ENCODE data around the gene USP47. TPM values are rescaled to one million over a fixed set of nuclear protein-coding genes. Genes with fewer than 3 reads are reported as not detected.

The USP47 gene
- total and polyA plus RNA-seq, 2 of the 8 experiments (the other 6 are each of a cell fraction or from before 2014, with no cell fraction given), result 4.2 to 21.3 TPM

DNA sequence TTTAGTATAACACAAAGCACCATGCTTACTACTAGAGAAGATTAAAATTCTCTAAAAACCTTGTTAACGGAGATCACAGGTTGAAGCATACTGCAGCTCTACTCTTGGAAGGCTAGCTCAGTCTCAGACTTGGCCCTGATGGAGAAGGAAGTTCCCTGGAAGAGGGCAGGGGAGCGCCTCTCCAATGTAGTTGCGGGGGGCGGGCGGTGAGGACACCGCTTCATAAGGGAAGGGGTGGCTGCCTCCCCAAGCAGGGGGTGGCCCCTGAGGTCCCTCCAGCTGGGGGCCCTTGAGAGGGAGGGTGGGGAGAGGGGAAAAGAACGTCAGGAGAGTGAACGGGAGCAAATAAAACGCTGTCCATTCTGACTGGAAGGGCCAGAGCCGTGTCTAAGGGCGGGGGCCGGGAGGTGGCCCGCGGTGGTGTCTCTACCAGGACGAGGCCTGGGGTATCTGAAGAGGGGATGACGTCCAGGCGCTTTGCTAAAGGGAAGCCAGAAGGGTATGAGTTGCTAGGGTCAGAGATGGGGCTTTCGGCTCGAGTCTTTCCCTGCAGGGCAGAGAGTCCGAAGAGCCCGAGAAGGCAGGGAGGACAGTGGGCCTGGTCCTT, 553 bp upstream of the USP47 start (continued):
- TF ChIP-seq, protein P1, sequence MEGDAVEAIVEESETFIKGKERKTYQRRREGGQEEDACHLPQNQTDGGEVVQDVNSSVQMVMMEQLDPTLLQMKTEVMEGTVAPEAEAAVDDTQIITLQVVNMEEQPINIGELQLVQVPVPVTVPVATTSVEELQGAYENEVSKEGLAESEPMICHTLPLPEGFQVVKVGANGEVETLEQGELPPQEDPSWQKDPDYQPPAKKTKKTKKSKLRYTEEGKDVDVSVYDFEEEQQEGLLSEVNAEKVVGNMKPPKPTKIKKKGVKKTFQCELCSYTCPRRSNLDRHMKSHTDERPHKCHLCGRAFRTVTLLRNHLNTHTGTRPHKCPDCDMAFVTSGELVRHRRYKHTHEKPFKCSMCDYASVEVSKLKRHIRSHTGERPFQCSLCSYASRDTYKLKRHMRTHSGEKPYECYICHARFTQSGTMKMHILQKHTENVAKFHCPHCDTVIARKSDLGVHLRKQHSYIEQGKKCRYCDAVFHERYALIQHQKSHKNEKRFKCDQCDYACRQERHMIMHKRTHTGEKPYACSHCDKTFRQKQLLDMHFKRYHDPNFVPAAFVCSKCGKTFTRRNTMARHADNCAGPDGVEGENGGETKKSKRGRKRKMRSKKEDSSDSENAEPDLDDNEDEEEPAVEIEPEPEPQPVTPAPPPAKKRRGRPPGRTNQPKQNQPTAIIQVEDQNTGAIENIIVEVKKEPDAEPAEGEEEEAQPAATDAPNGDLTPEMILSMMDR (IDR thresholded peaks at IDR 0.05; ENCODE audit: control extremely low read depth in 1 of 3, insufficient read depth in 1 of 3, low read depth in 1 of 3, low read length in 3 of 3), result peak in 1 of 3 experiments; percentile 41; a peak in 1 of 4 replicates
- TF ChIP-seq, protein P2, sequence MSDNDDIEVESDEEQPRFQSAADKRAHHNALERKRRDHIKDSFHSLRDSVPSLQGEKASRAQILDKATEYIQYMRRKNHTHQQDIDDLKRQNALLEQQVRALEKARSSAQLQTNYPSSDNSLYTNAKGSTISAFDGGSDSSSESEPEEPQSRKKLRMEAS (IDR thresholded peaks at IDR 0.05), result no peak
- no peak for TF ChIP-seq SIX5 (IDR thresholded peaks at IDR 0.05; ENCODE audit: low read depth, low read length)
- TF ChIP-seq PHF8 (conservative IDR thresholded peaks at IDR 0.05; ENCODE audit: low read depth, low read length), result no peak
- TF ChIP-seq SIN3A (conservative IDR thresholded peaks at IDR 0.05 in 1 of 2, IDR thresholded peaks at IDR 0.05 in 1 of 2; ENCODE audit: low read depth in 1 of 2, low read length in 2 of 2), result peak in 1 of 2 experiments; percentile 42; a peak in 1 of 4 replicates
- TF ChIP-seq EGR1 (IDR thresholded peaks at IDR 0.05; ENCODE audit: borderline replicate concordance, low read depth, low read length), result no peak
- TF ChIP-seq RNF2 (IDR thresholded peaks at IDR 0.05; ENCODE audit: borderline replicate concordance, low read depth, low read length, missing control alignments, poor library complexity, severe bottlenecking), result no peak
- TF ChIP-seq CBX5 (IDR thresholded peaks at IDR 0.05; ENCODE audit: low read depth, low read length), result no peak
- TF ChIP-seq BCL11A (IDR thresholded peaks at IDR 0.05; ENCODE audit: low read depth in 2 of 2, low read length in 2 of 2), result no peak
- peak; percentile 18; the same call in 1 of the 2 replicates for TF ChIP-seq TAF1 (IDR thresholded peaks at IDR 0.05; ENCODE audit: low read depth, low read length)
- no peak for TF ChIP-seq NANOG (IDR thresholded peaks at IDR 0.05; ENCODE audit: insufficient read depth, low read depth, low read length, poor library complexity, severe bottlenecking)
